WTC11 (cell line): ENCODE results near the gene TRIM9. TPM values are rescaled to one million over a fixed set of nuclear protein-coding genes. Genes with fewer than 3 reads are reported as not detected.

Source experiments
- ATAC-seq: fragments of 200-7000 bp; cut with Tn5 transposase; 2 replicates; pipeline ENCODE4 v1.10.0; 2021; ENCODE audit warnings: mild to moderate bottlenecking, moderate library complexity
- CTCF ChIA-PET: fragments of 300-600 bp; sonication (Branson Sonifier 250); formaldehyde crosslinking; loops from one replicate; lab custom pipeline; 2021; ENCODE audit warnings: antibody characterized with exemption; lab: Charles Lee
- POLR2A ChIA-PET: fragments of 350-600 bp; sonication (Branson Sonifier 250); formaldehyde crosslinking; loops from one replicate; lab custom pipeline; 2021; ENCODE audit warnings: antibody characterized with exemption; lab: Charles Lee
- DNase-seq: peaks from one replicate; pipeline ENCODE4 v3.0.0; 2021; ENCODE audit warnings: low spot score
- H3K27ac Mint-ChIP-seq: 2 replicates; pipeline ENCODE4 v1.8.0; 2021; ENCODE audit warnings: mixed read lengths
- H3K27me3 Mint-ChIP-seq: 2 replicates; pipeline ENCODE4 v1.8.0; 2021; ENCODE audit warnings: low read depth, mild to moderate bottlenecking, moderate library complexity, mixed read lengths
- H3K36me3 Mint-ChIP-seq: 2 replicates; pipeline ENCODE4 v1.8.0; 2021; ENCODE audit warnings: mixed read lengths
- H3K4me1 Mint-ChIP-seq: 2 replicates; pipeline ENCODE4 v1.8.0; 2022; ENCODE audit warnings: mixed read lengths
- H3K4me3 Mint-ChIP-seq: 2 replicates; pipeline ENCODE4 v1.8.0; 2021; ENCODE audit warnings: mild to moderate bottlenecking, moderate library complexity, mixed read lengths
- H3K9me3 Mint-ChIP-seq: 2 replicates; pipeline ENCODE4 v1.8.0; 2021; ENCODE audit warnings: mixed read lengths
- ARID4B ChIP-seq: sonication (generic); formaldehyde crosslinking; IDR thresholded peaks from 2 replicates; pipeline ENCODE4 v1.8.0; 2023; ENCODE audit warnings: missing genetic modification reagents, mild to moderate bottlenecking, borderline replicate concordance
- ATF2 ChIP-seq: sonication (generic); formaldehyde crosslinking; IDR thresholded peaks from 2 replicates; pipeline ENCODE4 v1.8.1; 2022; ENCODE audit warnings: low read depth, missing genetic modification reagents, borderline replicate concordance
- ETV6 ChIP-seq: sonication (generic); formaldehyde crosslinking; IDR thresholded peaks from 2 replicates; pipeline ENCODE4 v1.8.1; 2022; ENCODE audit warnings: mild to moderate bottlenecking, missing genetic modification reagents
- FOXK1 ChIP-seq: sonication (generic); formaldehyde crosslinking; IDR thresholded peaks from 2 replicates; pipeline ENCODE4 v1.8.0; 2022; ENCODE audit warnings: mild to moderate bottlenecking, moderate library complexity, missing genetic modification reagents
- FOXP1 ChIP-seq: sonication (generic); formaldehyde crosslinking; IDR thresholded peaks from 2 replicates; pipeline ENCODE4 v1.8.0; 2022; ENCODE audit warnings: missing genetic modification reagents, mild to moderate bottlenecking, moderate library complexity, borderline replicate concordance
- JAZF1 ChIP-seq: fragments of 250-450 bp; sonication (Bioruptor Pico); IDR thresholded peaks from 2 replicates; pipeline ENCODE4 v1.9.0; 2021; ENCODE audit warnings: moderate library complexity, mild to moderate bottlenecking, inconsistent platforms
- MLX ChIP-seq: sonication (generic); formaldehyde crosslinking; IDR thresholded peaks from 2 replicates; pipeline ENCODE4 v1.8.1; 2023; ENCODE audit warnings: mild to moderate bottlenecking, missing genetic modification reagents, moderate library complexity
- MXD4 ChIP-seq: fragments of 250-450 bp; sonication (Bioruptor Pico); IDR thresholded peaks from 2 replicates; pipeline ENCODE4 v1.8.0; 2021; ENCODE audit warnings: mild to moderate bottlenecking, moderate library complexity, borderline replicate concordance
- NFATC4 ChIP-seq: fragments of 250-450 bp; sonication (Bioruptor Pico); IDR thresholded peaks from 2 replicates; pipeline ENCODE4 v1.9.0; 2021; ENCODE audit warnings: mild to moderate bottlenecking
- NR1H2 ChIP-seq: sonication (generic); formaldehyde crosslinking; IDR thresholded peaks from 2 replicates; pipeline ENCODE4 v1.9.0; 2021; ENCODE audit warnings: mild to moderate bottlenecking, moderate library complexity, missing genetic modification reagents
- PRDM15 ChIP-seq: sonication (generic); formaldehyde crosslinking; IDR thresholded peaks from 2 replicates; pipeline ENCODE4 v1.8.0; 2022; ENCODE audit warnings: missing genetic modification reagents
- TCF7 ChIP-seq: sonication (generic); formaldehyde crosslinking; IDR thresholded peaks from 2 replicates; pipeline ENCODE4 v1.8.0; 2022; ENCODE audit warnings: mild to moderate bottlenecking, low read depth, missing genetic modification reagents, moderate library complexity
- TP53 ChIP-seq: sonication (generic); formaldehyde crosslinking; IDR thresholded peaks from 2 replicates; pipeline ENCODE4 v1.8.1; 2023; ENCODE audit warnings: mild to moderate bottlenecking, missing genetic modification reagents
- ZNF263 ChIP-seq: sonication (generic); formaldehyde crosslinking; IDR thresholded peaks from 2 replicates; pipeline ENCODE4 v1.8.1; 2022; ENCODE audit warnings: low read depth, mild to moderate bottlenecking, moderate library complexity, missing genetic modification reagents
- ZNF416 ChIP-seq: fragments of 250-450 bp; sonication (Bioruptor Pico); IDR thresholded peaks from 2 replicates; pipeline ENCODE4 v1.9.0; 2021; ENCODE audit warnings: mild to moderate bottlenecking, inconsistent platforms
- ZNF671 ChIP-seq: fragments of 250-450 bp; sonication (Bioruptor Pico); IDR thresholded peaks from 2 replicates; pipeline ENCODE4 v1.8.0; 2021; ENCODE audit warnings: mild to moderate bottlenecking
- total RNA-seq: library from RNA; stranded (reverse); gene quantifications from 3 replicates; pipeline ENCODE4 v1.2.3, GENCODE V29; 2021
- TF ChIP-seq, protein P1 (sequence below): fragments of 250-450 bp; sonication (Bioruptor Pico); IDR thresholded peaks from 2 replicates; pipeline ENCODE4 v1.8.0; 2021; ENCODE audit warnings: mild to moderate bottlenecking
- TF ChIP-seq, protein P2 (sequence below): sonication (generic); formaldehyde crosslinking; IDR thresholded peaks from 2 replicates; pipeline ENCODE4 v1.8.0; 2023; ENCODE audit warnings: missing genetic modification reagents

The TRIM9 gene
- total RNA-seq, 1 experiment from 2014 or later: 4.0 TPM

GRCh38 chr14:51086044-51086443 is 8.9 kb downstream of the TRIM9 start (continued):
- TF ChIP-seq ARID4B (CRISPR knock-in tag) (no peak), FOXP1 (CRISPR knock-in tag) (no peak), ZNF263 (no peak), NFATC4 (no peak), ATF2 (CRISPR knock-in tag) (no peak), ETV6 (CRISPR knock-in tag) (no peak)
- TF ChIP-seq, all 79 proteins: peak for 0

GRCh38 chr14:51084962-51085361 is 9.9 kb downstream of the TRIM9 start:
- Mint-ChIP-seq H3K4me1 (peaks cover 7% of the 10 kb centered on the region; the same call in 1 of the 2 replicates), H3K36me3 (no peaks in the 10 kb centered on the region), H3K27ac (no peak overlapping the region), H3K4me3 (no peak overlapping the region), H3K27me3 (no peaks in the 10 kb centered on the region), H3K9me3 (no peaks in the 10 kb centered on the region)
- ChIA-PET POLR2A (no interaction called here), CTCF (interaction anchor here (3.1 kb wide), 1 partner anchor 8 kb away, joined by 14 read pairs; no protein-coding TSS in a partner anchor)
- ATAC-seq: no peak
- no peak for DNase-seq
- TF ChIP-seq PRDM15: no peak
- TF ChIP-seq, all 79 proteins: peak for 0

- H3K9me3 Mint-ChIP-seq: no peaks in the 10 kb centered on the region
- H3K4me3 Mint-ChIP-seq: no peak overlapping the region
- no peak for ATAC-seq
- no peak overlapping the region for H3K27ac Mint-ChIP-seq
- no peak for DNase-seq
- ChIA-PET POLR2A (no interaction called here), CTCF (interaction anchor here (3.1 kb wide), 1 partner anchor 9 kb away, joined by 14 read pairs; no protein-coding TSS in a partner anchor)
- H3K4me1 Mint-ChIP-seq: peaks cover 7% of the 10 kb centered on the region; the same call in 1 of the 2 replicates
- no peaks in the 10 kb centered on the region for H3K36me3 Mint-ChIP-seq
- no peaks in the 10 kb centered on the region for H3K27me3 Mint-ChIP-seq
- TF ChIP-seq MLX (CRISPR knock-in tag) (no peak), TCF7 (CRISPR knock-in tag) (no peak), ZNF671 (CRISPR knock-in tag) (no peak), ATF2 (CRISPR knock-in tag) (no peak), ZNF263 (no peak), FOXK1 (CRISPR knock-in tag) (no peak), JAZF1 (CRISPR knock-in tag) (no peak), ZNF416 (CRISPR knock-in tag) (no peak), MXD4 (CRISPR knock-in tag) (no peak), TP53 (CRISPR knock-in tag) (no peak), NR1H2 (no peak)
- TF ChIP-seq, protein P1, sequence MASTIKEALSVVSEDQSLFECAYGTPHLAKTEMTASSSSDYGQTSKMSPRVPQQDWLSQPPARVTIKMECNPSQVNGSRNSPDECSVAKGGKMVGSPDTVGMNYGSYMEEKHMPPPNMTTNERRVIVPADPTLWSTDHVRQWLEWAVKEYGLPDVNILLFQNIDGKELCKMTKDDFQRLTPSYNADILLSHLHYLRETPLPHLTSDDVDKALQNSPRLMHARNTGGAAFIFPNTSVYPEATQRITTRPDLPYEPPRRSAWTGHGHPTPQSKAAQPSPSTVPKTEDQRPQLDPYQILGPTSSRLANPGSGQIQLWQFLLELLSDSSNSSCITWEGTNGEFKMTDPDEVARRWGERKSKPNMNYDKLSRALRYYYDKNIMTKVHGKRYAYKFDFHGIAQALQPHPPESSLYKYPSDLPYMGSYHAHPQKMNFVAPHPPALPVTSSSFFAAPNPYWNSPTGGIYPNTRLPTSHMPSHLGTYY (CRISPR knock-in tag): no peak
- TF ChIP-seq, protein P2, sequence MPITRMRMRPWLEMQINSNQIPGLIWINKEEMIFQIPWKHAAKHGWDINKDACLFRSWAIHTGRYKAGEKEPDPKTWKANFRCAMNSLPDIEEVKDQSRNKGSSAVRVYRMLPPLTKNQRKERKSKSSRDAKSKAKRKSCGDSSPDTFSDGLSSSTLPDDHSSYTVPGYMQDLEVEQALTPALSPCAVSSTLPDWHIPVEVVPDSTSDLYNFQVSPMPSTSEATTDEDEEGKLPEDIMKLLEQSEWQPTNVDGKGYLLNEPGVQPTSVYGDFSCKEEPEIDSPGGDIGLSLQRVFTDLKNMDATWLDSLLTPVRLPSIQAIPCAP (CRISPR knock-in tag): no peak
Observed at GRCh38 chr14:51084507-51084906, 10.4 kb downstream of the TRIM9 start.
